HG02840 (cell line): ENCODE results near the gene ITGB3BP.
"Not testable (repeated sequence)": the region's sequence is repeated elsewhere in the genome, so short reads cannot be mapped to it uniquely, and the experiment has no call there.

Experiments used
- ATAC-seq: cut with Tn5 transposase; IDR thresholded peaks from one replicate; pipeline ENCODE4 v1.9.1; 2021; ENCODE audit warnings: mild to moderate bottlenecking, moderate library complexity, moderate number of reproducible peaks; ENCODE audit not compliant: unreplicated experiment, low FRiP score

Gene ITGB3BP

DNA sequence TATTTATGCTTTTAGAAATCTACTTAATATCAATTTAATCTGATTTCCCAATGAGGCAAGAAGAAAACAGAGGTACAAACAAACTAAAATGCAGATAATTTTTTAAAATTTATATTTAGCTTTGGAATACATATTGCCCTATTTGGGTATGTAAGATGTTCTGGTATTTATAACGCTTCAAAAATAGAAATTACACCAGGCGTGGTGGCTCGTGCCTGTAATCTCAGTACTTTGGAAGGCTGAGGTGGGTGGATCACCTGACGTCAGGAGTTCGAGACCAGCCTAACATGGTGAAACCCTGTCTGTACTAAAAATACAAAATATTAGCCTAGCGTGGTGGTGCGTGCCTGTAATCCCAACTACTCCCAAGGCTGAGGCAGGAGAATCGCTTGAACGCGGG lies 13.3 kb downstream of the ITGB3BP start:
- no peak for ATAC-seq

DNA sequence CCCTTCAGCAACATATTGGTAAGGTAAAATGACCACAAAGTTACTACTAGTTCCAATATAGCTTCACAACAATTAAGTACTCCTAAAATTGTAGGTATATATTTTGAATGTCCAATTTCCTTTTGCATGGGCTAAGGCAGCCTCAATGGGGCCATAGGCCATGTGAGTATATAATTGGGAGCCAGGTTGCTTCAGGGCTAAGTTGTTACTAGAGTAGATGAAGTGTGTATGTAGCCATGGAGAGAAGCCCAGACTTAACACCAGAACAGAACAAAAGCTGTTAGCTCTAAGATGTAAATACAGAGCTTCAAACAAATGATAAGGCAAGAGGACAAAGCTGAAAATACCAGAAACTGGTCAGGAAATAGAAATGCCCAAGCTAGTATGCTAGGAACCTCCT lies 16.2 kb downstream of the ITGB3BP start:
- no peak for ATAC-seq

DNA sequence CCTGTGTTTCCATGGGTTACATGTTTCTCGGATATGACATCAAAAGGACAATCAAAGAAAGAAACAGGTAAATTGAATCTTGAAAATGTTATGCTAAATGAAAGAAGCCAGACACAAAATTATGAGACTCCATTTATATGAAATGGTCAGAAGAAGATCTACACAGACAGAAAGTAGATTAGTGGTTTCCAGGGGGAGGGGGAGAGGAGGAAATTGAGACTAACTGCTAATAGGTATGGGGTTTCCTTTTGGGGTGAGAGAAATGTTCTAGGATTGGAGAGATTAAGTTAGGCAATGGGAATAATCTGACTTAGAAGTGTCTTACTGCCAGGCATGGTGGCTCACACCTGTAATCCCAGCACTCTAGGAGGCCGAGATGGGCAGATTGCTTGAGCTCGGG lies 21.8 kb downstream of the ITGB3BP start:
- no peak for ATAC-seq

DNA sequence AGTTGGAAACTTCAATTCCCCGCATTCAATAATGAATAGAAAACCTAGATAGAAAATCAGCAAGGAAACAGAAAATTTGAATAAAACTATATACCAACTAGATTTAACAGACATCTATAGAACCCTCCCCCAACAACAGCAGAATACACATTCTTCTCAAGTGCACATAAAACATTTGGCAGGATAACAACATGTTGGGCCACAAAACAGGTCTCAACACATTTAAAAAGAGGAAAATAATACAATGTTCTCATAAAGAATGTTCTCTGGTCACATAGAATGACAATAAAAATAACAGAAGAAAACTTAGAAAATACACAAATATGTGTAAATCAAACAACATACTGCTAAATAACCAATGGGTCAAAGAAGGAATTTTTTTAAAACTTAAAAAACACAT lies 24.9 kb downstream of the ITGB3BP start:
- no peak for ATAC-seq

DNA sequence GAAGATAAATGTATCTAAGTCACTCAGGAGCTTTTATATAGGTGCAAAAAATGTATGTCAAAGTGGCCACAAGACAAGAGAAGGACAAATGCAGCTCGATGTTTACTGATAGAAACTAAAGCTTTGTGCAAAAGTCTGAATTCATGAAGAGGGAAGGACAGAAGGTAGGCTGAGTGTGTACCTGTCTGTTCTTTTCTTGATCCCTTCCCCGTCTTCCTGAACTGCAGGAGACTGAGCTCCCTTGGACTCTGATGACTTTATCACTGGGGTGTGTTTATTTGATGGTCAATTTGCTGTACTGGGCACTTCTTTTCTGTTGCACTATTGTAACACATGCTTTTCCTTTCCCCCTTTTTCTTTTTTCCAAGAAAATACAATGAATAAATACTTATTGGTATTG lies 25.4 kb downstream of the ITGB3BP start:
- no peak for ATAC-seq

DNA sequence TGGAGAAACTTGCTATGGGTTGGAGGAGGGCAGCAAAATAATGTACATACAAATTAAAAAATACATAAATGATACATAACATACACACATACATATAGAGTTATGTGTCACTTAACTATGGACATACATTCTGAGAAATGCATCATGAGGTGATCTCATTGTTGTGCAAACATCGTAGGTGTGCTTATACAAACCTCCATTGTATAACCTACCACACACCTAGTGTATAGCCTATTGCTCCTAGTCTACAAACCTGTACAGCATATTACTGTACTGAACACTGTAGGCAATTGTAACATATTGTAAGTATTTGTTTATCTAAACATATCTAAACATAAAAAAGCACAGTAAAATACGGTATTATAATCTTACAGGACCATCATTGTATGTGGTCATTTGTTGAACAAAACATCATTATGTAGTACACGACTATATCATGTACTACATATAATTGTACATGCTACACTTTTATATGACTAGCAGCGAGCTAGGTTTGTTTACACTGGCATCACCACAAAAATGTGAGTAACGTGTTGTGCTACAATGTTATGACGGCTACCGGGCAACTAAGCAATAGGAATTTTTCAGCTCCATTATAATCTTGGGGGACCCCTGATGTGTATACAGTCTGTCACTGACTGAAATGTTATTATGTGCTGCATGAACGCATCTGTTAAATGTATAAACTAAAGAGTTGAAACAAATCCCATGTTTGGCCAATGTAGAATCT lies 35.5 kb downstream of the ITGB3BP start:
- ATAC-seq, result no peak

DNA sequence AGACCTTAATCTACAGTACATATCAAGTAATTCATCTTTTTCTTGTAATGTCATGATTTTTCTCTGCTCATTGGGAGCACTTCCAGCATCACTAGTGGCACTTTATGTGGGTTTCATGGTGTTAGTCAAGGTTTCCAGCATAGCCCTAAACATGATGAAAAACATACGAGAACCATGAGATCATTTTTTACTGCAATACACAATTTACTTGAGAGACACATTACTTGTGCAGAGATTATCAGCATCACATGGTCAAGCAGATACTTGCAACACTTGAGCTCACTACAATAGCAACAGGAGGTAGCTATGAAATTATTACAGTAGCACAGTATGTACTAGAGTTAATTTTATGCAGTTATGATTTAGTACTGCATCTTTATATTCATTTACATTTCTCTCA lies 36.4 kb downstream of the ITGB3BP start:
- no peak for ATAC-seq

DNA sequence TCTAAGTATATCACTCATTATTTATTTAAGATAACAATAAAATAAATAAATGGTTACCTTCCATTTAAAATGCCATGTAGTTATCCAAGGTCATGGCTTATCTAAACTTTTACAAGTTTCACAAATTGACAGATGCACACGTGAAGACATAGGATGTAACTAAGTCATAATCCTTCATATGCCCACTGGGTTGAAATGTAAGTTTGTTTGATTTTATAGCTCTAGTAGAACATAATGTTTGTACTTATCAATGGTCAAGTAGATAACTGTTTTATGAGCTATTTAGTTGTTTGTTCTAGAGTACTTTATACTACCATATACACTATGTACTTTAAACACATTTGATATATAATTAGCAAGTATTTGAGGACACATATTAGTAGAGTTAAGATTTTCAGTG lies 43.0 kb downstream of the ITGB3BP start:
- ATAC-seq, result no peak

DNA sequence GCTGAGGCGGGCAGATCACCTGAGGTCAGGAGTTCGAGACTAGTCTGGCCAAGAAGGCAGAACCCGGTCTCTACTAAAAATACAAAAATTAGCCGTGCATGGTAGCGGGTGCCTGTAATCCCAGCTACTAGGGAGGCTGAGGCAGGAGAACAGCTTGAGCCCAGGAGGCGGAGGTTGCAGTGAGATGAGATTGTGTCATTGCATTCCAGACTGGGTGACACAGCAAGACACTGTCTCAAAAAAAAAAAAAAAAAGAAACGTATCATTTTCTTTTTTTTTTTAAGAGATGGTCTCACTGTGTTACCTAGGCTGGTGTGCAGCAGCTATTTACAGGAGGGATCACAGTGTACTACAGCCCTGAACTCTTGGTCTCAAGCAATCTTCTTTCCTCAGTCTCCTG lies 47.3 kb downstream of the ITGB3BP start:
- ATAC-seq, result no peak

DNA sequence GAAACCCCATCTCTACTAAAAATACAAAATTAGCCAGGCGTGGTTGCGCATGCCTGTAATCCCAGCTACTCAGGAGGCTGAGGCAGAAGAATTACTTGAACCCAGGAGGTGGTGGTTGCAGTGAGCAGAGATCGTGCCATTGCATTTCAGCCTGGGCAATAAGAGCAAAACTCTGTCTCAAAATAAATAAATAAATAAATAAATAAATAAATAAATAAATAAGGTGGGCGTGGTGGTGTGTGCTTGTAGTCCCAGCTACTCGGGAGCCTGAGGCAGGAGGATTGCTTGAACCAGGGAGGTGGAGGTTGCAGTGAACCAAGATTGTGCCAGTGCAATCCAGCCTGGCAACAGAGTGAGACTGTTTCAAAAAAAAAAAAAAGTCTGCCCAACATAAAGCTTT lies 54.3 kb downstream of the ITGB3BP start:
- ATAC-seq, result not testable (repeated sequence)

DNA sequence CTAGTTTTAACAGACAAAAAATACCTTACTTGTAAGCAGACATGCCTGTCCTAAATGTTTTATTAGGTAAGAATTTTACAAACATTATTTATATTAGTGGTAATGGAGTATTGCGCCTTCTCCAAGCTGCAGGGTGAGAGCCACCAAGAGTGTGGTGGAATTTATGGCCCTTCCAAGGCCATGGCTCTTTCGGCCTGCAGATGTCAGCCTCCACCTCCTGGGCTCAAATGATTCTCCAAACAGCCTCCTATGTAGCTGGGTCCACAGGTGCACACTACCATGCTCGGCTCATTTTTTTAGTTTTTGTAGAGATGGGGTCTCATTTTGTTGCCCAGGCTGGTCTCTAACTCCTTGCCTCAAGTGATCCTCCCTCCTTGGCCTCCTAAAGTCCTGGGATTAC lies 56.3 kb downstream of the ITGB3BP start:
- no peak for ATAC-seq

DNA sequence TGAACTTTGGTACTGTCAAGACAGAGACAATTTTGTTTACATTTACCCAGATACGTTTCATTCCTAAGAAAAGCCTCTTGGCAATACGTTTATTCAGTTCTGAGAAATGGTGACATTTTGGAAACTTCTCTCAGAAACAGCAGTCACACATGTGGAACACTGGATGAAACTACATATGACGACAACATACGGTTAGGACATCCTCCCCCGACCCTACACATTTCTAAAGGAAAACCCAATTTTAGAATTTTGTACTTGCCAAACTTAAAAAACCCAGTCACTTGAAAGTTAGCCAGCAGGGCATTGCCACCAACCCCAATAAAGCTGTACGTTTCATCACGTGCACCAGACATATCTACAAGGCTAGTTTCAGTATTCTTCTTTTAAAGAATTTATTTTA lies 56.8 kb downstream of the ITGB3BP start:
- no peak for ATAC-seq

DNA sequence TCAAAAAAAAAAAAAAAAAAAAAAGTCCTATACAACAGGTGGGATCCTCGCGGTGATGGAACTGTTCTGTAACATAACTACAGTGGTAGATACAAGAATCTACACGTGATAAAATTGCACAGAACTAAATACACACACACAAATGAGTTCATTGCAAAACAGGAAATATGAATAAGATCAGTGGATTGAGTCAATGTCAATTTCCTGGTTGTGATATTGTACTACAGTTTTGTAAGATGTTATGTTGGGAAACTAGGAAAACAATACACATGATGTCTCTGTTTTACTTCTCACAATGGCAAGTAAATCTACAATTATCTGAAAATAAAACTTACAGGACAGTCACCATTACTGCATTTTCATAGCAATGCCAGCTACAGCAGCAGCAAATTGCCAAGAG lies 59.8 kb downstream of the ITGB3BP start:
- no peak for ATAC-seq

DNA sequence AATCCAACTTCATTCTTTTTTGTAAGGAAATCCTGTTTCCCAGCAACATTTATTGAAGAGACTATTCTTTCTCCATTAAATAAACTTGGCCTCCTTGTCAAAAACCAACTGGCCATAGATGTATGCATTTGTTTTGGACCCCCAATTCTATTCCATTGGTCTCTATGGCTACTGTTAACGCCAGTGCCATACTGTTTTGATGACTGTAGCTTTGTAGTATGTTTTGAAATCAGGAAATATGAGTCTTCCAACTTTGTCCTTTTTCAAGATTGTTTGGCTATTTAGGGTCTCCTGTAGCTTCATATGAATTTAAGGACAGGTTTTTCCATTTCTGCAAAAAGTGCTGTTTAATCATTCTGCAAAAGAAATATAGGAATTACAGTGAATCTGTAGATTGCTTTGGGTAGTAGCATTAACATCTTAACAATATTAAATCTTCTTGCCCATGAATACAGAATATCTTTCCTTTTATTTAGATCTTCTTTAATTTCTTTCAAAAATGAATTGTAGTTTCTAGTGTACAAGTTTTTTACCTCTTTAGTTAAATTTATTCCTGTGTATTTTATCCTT lies 61.3 kb downstream of the ITGB3BP start:
- no peak for ATAC-seq

DNA sequence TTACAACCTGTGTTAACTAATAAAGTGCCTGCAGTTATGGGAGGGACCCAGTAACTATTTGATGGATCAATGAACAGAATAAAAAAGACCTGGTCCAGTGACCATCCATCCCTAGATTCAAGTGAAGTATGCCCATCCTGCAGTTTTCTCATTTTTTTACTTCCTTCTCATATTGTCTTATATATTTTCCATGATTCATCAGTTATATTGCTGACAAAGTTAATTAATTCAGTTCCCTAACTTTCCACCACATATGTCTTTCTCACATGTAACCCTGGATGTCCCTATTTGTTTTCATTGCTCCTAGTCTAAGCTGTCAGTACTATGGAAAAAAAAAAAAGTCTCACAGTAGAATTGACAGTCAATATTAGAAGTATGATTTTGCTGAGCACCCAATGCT lies 64.3 kb downstream of the ITGB3BP start:
- no peak for ATAC-seq

DNA sequence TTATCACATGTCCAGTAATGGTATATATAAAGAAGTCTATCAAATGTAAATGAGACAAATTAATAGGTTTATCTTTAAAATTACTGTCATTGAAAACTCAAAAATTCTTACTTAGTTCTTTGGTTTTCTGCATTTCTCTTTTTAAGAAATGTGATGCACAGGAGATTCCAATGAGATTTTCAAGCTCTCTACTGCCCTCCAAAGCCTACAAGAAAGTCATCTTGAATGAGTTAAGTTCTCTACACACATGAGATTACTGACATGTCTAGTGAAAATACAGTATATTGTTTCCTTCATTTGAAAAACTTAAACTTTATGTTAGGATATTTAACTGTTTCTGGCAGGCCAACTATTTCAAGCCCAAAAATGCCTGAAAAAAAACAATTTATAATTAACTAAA lies 68.8 kb downstream of the ITGB3BP start:
- no peak for ATAC-seq

DNA sequence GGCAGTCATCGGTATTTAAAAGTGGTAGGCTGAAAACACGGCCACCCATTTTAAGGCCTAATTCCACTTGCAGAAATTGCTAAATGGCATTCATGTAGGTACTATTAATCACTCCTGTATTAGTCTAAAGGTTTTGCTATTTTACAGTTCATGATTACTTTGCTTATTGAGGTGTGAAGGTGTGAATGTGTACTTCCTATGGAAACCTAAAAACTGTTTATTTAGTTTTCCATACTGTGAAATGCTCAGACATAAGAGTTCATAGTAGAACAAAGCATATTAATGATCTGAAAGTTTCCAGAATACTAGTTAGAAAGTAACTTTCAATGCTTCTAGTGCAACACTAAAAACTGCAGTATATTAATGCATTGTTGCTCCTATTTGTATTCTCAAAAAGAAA lies 69.8 kb downstream of the ITGB3BP start:
- ATAC-seq, result no peak

DNA sequence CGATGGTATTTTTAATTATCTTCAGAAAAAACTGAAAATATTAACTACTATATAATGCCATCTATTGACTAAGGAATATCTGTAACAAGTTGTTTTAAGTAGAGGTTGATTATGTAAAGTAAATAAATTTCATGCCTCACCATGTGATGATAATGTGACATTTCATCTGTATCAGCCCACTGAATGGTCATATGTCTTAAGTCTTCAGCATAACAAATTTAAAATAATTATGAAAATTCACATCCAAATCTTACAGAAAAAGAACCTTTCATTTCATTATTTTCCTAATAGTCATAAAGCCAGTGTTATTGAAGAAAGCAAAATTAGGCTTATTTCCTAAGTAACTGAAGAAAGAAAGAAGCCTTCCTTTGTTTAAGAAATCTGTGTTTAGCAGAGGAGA lies 72.6 kb downstream of the ITGB3BP start:
- ATAC-seq, result no peak

DNA sequence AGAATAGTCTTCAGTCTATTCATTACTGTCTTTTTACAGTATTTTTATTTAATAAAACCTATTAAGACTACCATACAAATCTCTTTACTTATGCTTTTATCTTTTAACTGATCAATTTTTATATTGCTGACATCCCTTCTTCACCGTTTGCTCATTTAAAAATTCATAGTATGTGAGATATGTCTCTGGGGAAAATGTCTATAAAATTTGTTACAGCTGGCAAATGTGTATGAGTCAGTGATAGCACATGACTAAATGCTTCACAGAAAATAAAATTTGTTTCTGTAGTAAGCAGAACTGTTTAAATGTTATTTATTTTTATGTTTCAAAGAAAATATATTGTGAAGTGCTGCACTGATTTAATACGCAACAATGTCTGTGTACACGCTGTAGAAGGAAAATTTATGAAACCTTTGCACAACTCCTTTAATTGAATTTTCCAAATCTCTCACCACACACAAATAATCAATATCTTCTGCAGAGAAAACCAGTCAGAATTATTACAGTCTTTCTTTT lies 74.2 kb downstream of the ITGB3BP start:
- no peak for ATAC-seq

DNA sequence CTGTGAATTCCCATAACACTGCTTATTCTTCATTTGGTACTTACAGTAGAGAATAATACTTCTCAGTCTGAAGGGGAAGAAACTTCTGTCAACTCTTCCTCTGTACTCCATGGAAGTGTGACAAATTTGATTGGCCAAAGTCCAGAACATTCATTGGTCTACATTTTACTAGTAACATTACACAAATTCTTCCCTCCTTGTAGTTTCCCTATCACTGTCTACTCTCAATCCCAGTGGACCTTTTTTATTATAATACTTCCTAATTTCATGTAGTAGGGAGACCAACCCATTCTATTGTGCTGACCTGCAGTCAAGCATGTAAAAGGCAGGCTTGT lies 80.9 kb downstream of the ITGB3BP start:
- no peak for ATAC-seq

DNA sequence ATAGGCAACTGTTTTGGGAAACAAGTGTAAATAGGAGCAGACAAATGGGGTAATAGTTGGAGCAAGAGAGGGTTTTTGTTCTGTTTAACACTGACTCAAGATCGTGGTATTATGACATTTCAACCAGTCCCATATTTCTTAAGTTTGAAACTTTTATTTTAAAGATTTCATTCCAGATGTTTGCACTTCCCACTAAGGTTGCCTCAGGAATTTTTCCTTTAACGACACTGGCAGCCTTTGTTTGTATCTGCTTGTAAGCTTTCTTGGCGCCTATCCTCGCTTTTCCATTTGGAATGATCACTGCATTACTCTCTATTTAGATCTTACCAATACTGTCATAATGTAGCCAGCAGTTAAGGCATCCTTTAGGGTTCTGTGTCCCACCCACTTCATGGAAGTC lies 87.9 kb downstream of the ITGB3BP start:
- no peak for ATAC-seq

DNA sequence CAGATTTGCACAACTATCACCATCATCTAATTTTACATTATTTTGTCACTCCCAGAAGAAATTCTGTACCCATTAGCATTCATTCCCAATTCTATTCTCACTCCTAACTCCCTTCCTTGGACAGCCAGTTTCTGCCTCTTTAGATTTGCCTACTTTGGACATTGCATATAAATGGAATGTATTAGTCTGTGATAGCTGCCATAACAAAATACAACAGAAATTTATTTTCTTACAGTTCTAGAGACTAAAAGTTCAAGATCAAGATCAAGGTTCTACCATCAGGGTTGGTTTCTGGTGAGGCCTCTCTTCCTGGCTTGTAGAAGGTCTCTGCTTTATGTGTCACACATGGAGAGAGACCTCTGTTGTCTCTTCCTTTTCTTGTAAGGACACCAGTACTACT lies 93.7 kb downstream of the ITGB3BP start:
- ATAC-seq, result no peak

DNA sequence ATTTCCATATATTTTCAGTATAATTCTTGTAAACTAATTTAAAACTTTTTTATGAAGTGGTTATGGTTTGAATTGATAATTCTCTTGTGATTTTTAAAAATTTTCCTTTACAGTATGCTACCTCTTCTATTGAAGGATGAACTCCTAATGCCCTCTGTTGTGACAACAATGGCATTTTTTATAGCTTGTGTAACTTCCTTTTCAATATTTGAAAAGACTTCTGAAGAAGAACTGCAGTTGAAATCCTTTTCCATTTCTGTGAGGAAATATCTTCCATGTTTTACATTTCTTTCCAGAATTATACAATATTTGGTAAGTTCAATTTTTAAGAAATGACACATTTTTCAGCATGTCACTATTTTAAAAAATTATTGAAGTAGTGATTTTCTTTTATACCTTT lies 94.2 kb downstream of the ITGB3BP start:
- no peak for ATAC-seq
